Activated CD4-positive, alpha-beta memory T cell treated with anti-CD3 and anti-CD28 coated beads, Interleukin-2, amount 10 ng/mL, durations not matched to agents 7 days and 5 days (primary cell): Measurements from ENCODE around the gene FIZ1. TPM values are rescaled to one million over a fixed set of nuclear protein-coding genes. Genes with fewer than 3 reads are reported as not detected.

ENCODE experiments used
- CTCF ChIA-PET: fragments of 350-600 bp; sonication (Branson Sonifier 250); formaldehyde crosslinking; loops from one replicate; lab custom pipeline; 2021; ENCODE audit warnings: antibody characterized with exemption, inconsistent platforms; lab: Charles Lee
- POLR2A ChIA-PET: fragments of 350-600 bp; sonication (Branson Sonifier 250); formaldehyde crosslinking; loops from one replicate; lab custom pipeline; 2021; ENCODE audit warnings: antibody characterized with exemption; lab: Charles Lee
- DNase-seq: peaks from one replicate; pipeline ENCODE4 v3.0.0-alpha.2; 2020
- H3K27ac Mint-ChIP-seq: one replicate; pipeline ENCODE4 v1.8.0; 2021; ENCODE audit warnings: mild to moderate bottlenecking, mixed read lengths
- H3K27me3 Mint-ChIP-seq: one replicate; pipeline ENCODE4 v1.8.0; 2021; ENCODE audit warnings: mixed read lengths
- H3K36me3 Mint-ChIP-seq: one replicate; pipeline ENCODE4 v1.8.0; 2021; ENCODE audit warnings: low read depth, mixed read lengths
- H3K4me1 Mint-ChIP-seq: one replicate; pipeline ENCODE4 v1.8.0; 2021; ENCODE audit warnings: mixed read lengths
- H3K4me3 Mint-ChIP-seq: one replicate; pipeline ENCODE4 v1.8.0; 2021; ENCODE audit warnings: mild to moderate bottlenecking, mixed read lengths
- H3K9me3 Mint-ChIP-seq: one replicate; pipeline ENCODE4 v1.8.0; 2021; ENCODE audit warnings: mixed read lengths
- total RNA-seq, 2 experiments: library from RNA; stranded (reverse); gene quantifications; one replicate each; pipeline ENCODE4 v1.2.3, GENCODE V29; 2021

FIZ1 gene
- total RNA-seq, 2 experiments from 2014 or later: 10.9 to 11.7 TPM

DNA sequence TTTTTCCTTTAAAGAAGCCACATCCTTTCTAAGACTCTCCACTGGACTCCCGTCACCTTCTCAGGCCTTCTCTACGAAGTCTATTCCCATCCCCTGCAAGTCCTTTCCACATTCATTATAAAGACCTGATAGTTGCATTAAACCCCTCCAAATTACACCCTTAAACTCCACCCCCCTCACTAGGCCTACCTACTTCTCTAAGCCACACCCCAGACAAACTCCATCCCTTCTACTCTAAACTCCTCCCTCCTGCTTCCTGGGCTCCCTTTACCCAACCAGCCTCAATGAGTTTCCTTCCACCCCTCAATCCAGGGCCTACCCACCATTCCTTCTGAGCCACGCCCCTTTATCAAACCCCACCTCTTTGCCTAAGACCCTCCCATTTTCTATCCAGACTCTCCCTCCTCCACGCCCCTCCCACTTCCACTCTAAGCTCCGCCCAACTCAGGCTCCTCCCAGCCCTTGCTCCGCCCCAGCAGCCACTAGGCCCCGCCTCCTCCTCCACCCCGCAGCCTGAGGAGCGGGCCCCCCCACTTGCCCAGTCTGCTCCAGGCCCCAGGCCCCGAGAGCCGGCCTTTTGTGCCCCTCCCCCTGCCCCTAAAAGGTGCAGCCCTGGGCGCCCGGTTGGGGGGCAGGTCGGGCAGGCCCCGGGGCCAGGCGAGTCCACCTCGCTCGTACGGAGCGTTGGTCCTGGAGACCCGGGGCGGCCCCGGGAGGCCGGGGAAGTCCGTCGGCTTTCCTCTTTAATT lies 424 bp downstream of the FIZ1 start:
- Mint-ChIP-seq H3K4me1 (peaks cover 31% of the 10 kb centered on the region), H3K4me3 (peak overlapping the region; percentile 98), H3K9me3 (peaks cover 7% of the 10 kb centered on the region), H3K27ac (peak overlapping the region; percentile 99), H3K27me3 (no peaks in the 10 kb centered on the region), H3K36me3 (peaks cover 54% of the 10 kb centered on the region)
- ChIA-PET CTCF (interaction anchor here (0.7 to 2.7 kb wide), 9 partner anchors 16 to 260 kb away, joined by 3 to 17 read pairs (median 7); partner anchors contain the start of genes KMT5C, U2AF2 and ZNF784), POLR2A (interaction anchor here (0.7 to 4.1 kb wide), 25 partner anchors 9 to 1081 kb away, joined by 3 to 49 read pairs (median 5); partner anchors contain the start of genes KMT5C, PPP6R1, TMEM238 and U2AF2)
- peak; percentile 96 for DNase-seq

- peaks cover 22% of the 10 kb centered on the region for H3K4me1 Mint-ChIP-seq
- H3K27ac Mint-ChIP-seq: peak overlapping the region; percentile 16
- no peaks in the 10 kb centered on the region for H3K27me3 Mint-ChIP-seq
- H3K9me3 Mint-ChIP-seq: peaks cover 7% of the 10 kb centered on the region
- peaks cover 49% of the 10 kb centered on the region for H3K36me3 Mint-ChIP-seq
- DNase-seq: no peak
- no peak overlapping the region for H3K4me3 Mint-ChIP-seq
- CTCF ChIA-PET: interaction anchor here (2.5 to 2.7 kb wide), 2 partner anchors 35 to 56 kb away, joined by 14 to 17 read pairs; partner anchors contain the start of gene U2AF2
- POLR2A ChIA-PET: interaction anchor here (2.2 to 4.1 kb wide), 3 partner anchors 11 to 57 kb away, joined by 10 to 49 read pairs (median 11); partner anchors contain the start of genes U2AF2 and ZNF784
Measured at GRCh38 chr19:55598034-55598433, 1.3 kb downstream of the FIZ1 start.

- peaks cover 21% of the 10 kb centered on the region for H3K4me1 Mint-ChIP-seq
- no peak overlapping the region for H3K27ac Mint-ChIP-seq
- no peaks in the 10 kb centered on the region for H3K27me3 Mint-ChIP-seq
- ChIA-PET CTCF (no interaction called here), POLR2A (interaction anchor here (4.1 kb wide), 1 partner anchor 28 kb away, joined by 49 read pairs; the partner anchor contains the start of gene ZNF784)
- peaks cover 7% of the 10 kb centered on the region for H3K9me3 Mint-ChIP-seq
- H3K36me3 Mint-ChIP-seq: peaks cover 48% of the 10 kb centered on the region
- no peak for DNase-seq
- H3K4me3 Mint-ChIP-seq: no peak overlapping the region
Measured at GRCh38 chr19:55597501-55597921, 1.8 kb downstream of the FIZ1 start.

- CTCF ChIA-PET: no interaction called here
- Mint-ChIP-seq H3K4me3 (no peak overlapping the region), H3K36me3 (peaks cover 45% of the 10 kb centered on the region), H3K4me1 (peaks cover 15% of the 10 kb centered on the region), H3K27ac (no peak overlapping the region), H3K9me3 (peaks cover 7% of the 10 kb centered on the region), H3K27me3 (no peaks in the 10 kb centered on the region)
- POLR2A ChIA-PET: interaction anchor here (1.1 kb wide), 1 partner anchor 10 kb away, joined by 3 read pairs; no protein-coding TSS in a partner anchor
- DNase-seq: no peak
Measured at GRCh38 chr19:55596304-55596703, 3.0 kb downstream of the FIZ1 start.

DNA sequence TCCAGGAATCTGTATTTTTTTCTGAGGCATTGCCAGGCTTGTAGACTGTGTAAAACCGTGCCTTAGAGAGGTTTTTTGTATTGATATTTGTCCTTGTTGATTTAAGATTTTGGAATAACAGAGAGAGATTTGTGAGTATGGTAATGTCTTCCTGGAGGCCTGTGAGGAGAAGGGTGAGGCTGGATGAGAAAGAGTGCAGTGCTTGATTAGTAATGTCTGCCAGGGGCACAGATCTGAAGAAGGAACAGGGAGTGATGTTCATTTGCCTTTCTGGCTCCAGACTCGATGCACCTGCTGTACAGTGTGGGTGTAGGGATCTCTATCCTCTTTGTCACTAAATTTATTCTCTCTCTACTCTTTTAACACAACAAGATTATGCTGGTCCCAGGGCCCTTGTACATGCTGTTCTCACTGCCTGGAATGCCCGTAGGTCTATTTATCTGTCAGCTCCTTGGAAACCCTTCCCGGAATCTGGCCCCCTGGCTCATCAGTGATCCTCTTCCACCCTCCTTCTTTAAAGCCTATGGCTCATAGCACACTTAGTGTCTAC lies 4.2 kb downstream of the FIZ1 start:
- CTCF ChIA-PET: no interaction called here
- Mint-ChIP-seq H3K27me3 (no peaks in the 10 kb centered on the region), H3K27ac (no peak overlapping the region), H3K4me3 (no peak overlapping the region), H3K36me3 (peaks cover 41% of the 10 kb centered on the region), H3K9me3 (peaks cover 7% of the 10 kb centered on the region), H3K4me1 (peaks cover 10% of the 10 kb centered on the region)
- POLR2A ChIA-PET: no interaction called here
- no peak for DNase-seq

GRCh38 chr19:55593096-55593772 lies 6.1 kb downstream of the FIZ1 start:
- Mint-ChIP-seq H3K27ac (no peak overlapping the region), H3K4me1 (peaks cover 4% of the 10 kb centered on the region), H3K27me3 (no peaks in the 10 kb centered on the region), H3K9me3 (peaks cover 7% of the 10 kb centered on the region), H3K36me3 (peaks cover 35% of the 10 kb centered on the region), H3K4me3 (no peak overlapping the region)
- no peak for DNase-seq
- ChIA-PET POLR2A (no interaction called here), CTCF (no interaction called here)

- H3K4me3 Mint-ChIP-seq: no peak overlapping the region
- no peak for DNase-seq
- peaks cover 2% of the 10 kb centered on the region for H3K4me1 Mint-ChIP-seq
- no peak overlapping the region for H3K27ac Mint-ChIP-seq
- peaks cover 7% of the 10 kb centered on the region for H3K9me3 Mint-ChIP-seq
- no peaks in the 10 kb centered on the region for H3K27me3 Mint-ChIP-seq
- peaks cover 31% of the 10 kb centered on the region for H3K36me3 Mint-ChIP-seq
- ChIA-PET CTCF (no interaction called here), POLR2A (no interaction called here)
Measured at GRCh38 chr19:55592391-55593090, 6.8 kb downstream of the FIZ1 start.

GRCh38 chr19:55591555-55591954 lies 7.8 kb downstream of the FIZ1 start:
- CTCF ChIA-PET: no interaction called here
- H3K27me3 Mint-ChIP-seq: peaks cover 7% of the 10 kb centered on the region

DNA sequence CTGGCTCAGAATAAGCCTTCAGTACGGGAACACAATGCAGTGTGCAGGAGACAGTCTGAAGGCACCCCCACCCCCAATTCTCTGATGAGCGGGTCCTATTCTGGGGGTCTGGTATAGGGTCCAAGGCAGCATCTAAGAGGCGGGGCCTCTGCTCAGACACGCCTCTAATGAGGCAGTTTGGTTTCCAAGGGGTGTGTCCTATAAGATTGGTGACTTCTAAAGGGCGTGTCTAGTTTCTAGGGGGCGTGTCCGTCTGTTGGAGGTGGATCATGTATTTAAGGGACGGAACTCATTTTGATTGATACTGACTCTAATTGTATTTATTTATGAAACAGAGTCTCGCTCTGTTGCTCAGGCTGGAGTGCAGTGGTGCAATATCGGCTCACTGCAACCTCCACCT lies 8.7 kb downstream of the FIZ1 start:
- CTCF ChIA-PET: no interaction called here
- POLR2A ChIA-PET: interaction anchor here (1.0 kb wide), 1 partner anchor 8 kb away, joined by 5 read pairs; the partner anchor contains the start of gene FIZ1
- Mint-ChIP-seq H3K9me3 (peaks cover 7% of the 10 kb centered on the region), H3K4me3 (no peak overlapping the region), H3K36me3 (peaks cover 15% of the 10 kb centered on the region), H3K27ac (no peak overlapping the region), H3K4me1 (peaks cover 9% of the 10 kb centered on the region), H3K27me3 (peaks cover 12% of the 10 kb centered on the region)
- DNase-seq: no peak

More at GRCh38 chr19:55591555-55591954, 7.8 kb downstream of the FIZ1 start:
- no peak for DNase-seq
- peaks cover 7% of the 10 kb centered on the region for H3K9me3 Mint-ChIP-seq
- no peak overlapping the region for H3K4me3 Mint-ChIP-seq
- peaks cover 24% of the 10 kb centered on the region for H3K36me3 Mint-ChIP-seq
- H3K27ac Mint-ChIP-seq: no peak overlapping the region
- POLR2A ChIA-PET: no interaction called here
- peaks cover 7% of the 10 kb centered on the region for H3K4me1 Mint-ChIP-seq

DNA sequence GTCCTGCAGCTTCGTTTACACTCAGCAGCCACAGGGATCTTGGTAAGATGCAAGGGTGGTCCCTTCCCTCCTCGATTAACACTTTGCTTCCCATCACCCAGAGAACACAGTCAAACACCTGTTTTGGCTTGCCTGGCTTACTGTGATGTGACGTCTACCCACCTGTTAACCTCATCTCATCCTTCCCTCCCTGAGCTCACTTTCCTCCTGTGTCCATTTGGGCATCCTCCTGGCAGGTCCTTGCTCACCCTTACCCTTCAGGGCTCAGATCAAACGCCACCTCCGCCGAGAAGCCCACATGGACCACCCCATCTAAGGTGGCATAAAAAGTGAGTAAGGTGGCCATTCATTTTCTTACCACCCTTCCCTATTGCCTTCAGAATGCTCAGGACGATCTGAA lies 9.2 kb downstream of the FIZ1 start:
- no peak overlapping the region for H3K4me3 Mint-ChIP-seq
- peaks cover 17% of the 10 kb centered on the region for H3K27me3 Mint-ChIP-seq
- peaks cover 3% of the 10 kb centered on the region for H3K9me3 Mint-ChIP-seq
- DNase-seq: no peak
- peaks cover 13% of the 10 kb centered on the region for H3K4me1 Mint-ChIP-seq
- ChIA-PET POLR2A (interaction anchor here (1.0 kb wide), 1 partner anchor 9 kb away, joined by 5 read pairs; the partner anchor contains the start of gene FIZ1), CTCF (no interaction called here)
- H3K27ac Mint-ChIP-seq: no peak overlapping the region
- H3K36me3 Mint-ChIP-seq: peaks cover 10% of the 10 kb centered on the region

GRCh38 chr19:55588738-55589137 lies 10.6 kb downstream of the FIZ1 start:
- CTCF ChIA-PET: no interaction called here
- POLR2A ChIA-PET: interaction anchor here (0.6 to 0.8 kb wide), 2 partner anchors 11 to 16 kb away, joined by 3 read pairs; partner anchors contain the start of gene FIZ1
- Mint-ChIP-seq H3K4me1 (peaks cover 13% of the 10 kb centered on the region), H3K9me3 (no peaks in the 10 kb centered on the region), H3K36me3 (peaks cover 3% of the 10 kb centered on the region), H3K27ac (no peak overlapping the region), H3K4me3 (no peak overlapping the region), H3K27me3 (peaks cover 24% of the 10 kb centered on the region)
- DNase-seq: no peak
